Effector memory CD4-positive, alpha-beta T cell (primary cell): ENCODE data around the gene SMARCAL1.
"Not testable (repeated sequence)": the region's sequence is repeated elsewhere in the genome, so short reads cannot be mapped to it uniquely, and the experiment has no call there.

Experiments used
- DNase-seq, 3 donors: peaks; one replicate each; pipeline ENCODE4 v3.0.0-alpha.2; 2020
- H3K27ac ChIP-seq: 2 replicates; pipeline ENCODE4 v1.7.0; 2013; ENCODE audit warnings: mild to moderate bottlenecking, low read length, moderate library complexity; ENCODE audit not compliant: insufficient read depth, poor library complexity, severe bottlenecking
- H3K27me3 ChIP-seq: replicated peaks from 2 replicates; pipeline ENCODE4 v1.7.0; 2013; ENCODE audit warnings: mild to moderate bottlenecking, low read length; ENCODE audit not compliant: insufficient read depth, control insufficient read depth, poor library complexity, severe bottlenecking
- H3K36me3 ChIP-seq: 2 replicates; pipeline ENCODE4 v1.7.0; 2013; ENCODE audit warnings: mild to moderate bottlenecking, low read length, moderate library complexity; ENCODE audit not compliant: control insufficient read depth, insufficient read depth
- H3K4me1 ChIP-seq: 2 replicates; pipeline ENCODE4 v1.7.0; 2013; ENCODE audit warnings: low read length, mild to moderate bottlenecking; ENCODE audit not compliant: control insufficient read depth, insufficient read depth, poor library complexity, severe bottlenecking
- H3K4me3 ChIP-seq: 2 replicates; pipeline ENCODE4 v1.7.0; 2013; ENCODE audit warnings: low read length, low read depth, mild to moderate bottlenecking; ENCODE audit not compliant: insufficient read depth, poor library complexity, severe bottlenecking
- H3K9me3 ChIP-seq: 2 replicates; pipeline ENCODE4 v1.7.0; 2013; ENCODE audit warnings: mild to moderate bottlenecking, low read length, moderate library complexity; ENCODE audit not compliant: control insufficient read depth

SMARCAL1 gene

DNA sequence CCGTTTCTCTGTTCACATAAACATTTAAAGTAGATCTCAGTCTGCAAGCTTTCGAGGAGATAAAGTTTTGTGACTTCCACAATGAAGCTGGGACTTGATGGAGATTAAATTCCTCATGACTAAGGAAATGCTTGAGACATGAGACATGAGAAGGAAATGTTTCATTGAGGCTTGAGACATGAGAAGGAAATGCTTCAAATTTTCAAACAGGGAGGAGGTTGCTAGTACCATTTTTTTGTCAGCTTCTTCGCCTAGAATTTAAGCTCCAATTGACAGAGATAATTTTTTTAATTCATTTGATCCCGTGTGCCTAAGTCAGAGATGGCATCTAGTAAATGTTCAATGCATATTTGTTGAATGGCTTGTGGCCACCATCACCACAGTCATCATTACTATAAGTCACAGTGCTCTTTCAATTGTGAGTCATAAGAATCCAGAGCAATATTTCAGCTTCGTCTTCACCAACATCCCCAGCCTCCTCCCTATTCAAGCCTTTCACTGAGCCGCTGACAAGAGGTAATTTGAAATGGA, 39.5 kb upstream of the SMARCAL1 start:
- Histone ChIP-seq H3K36me3 (no peaks in the 10 kb centered on the region), H3K27me3 (peaks cover 32% of the 10 kb centered on the region), H3K27ac (no peak overlapping the region), H3K9me3 (no peaks in the 10 kb centered on the region), H3K4me1 (peaks cover 16% of the 10 kb centered on the region), H3K4me3 (no peak overlapping the region)
- no peak for DNase-seq

DNA sequence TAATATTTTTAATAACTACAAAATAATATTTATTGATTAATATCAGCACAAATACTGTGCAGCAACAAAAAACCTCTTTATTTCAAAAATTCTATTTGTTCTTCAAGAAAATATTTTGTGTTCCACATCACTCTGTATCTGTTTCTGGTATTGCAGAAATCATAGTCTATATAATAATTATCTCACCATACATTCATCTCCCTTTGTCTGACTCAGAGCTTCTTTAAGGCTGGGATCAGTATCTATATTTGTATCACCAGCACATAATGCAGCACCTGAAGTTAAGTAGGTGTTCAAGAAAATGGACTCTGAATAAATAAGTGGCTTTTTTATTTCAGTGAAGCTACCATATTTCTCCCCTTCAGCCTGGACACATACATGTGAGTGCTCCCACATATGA, 38.4 kb upstream of the SMARCAL1 start:
- no peak for DNase-seq
- Histone ChIP-seq H3K27me3 (peaks cover 32% of the 10 kb centered on the region), H3K9me3 (no peaks in the 10 kb centered on the region), H3K36me3 (no peaks in the 10 kb centered on the region), H3K27ac (no peak overlapping the region), H3K4me3 (no peak overlapping the region), H3K4me1 (peaks cover 16% of the 10 kb centered on the region)

DNA sequence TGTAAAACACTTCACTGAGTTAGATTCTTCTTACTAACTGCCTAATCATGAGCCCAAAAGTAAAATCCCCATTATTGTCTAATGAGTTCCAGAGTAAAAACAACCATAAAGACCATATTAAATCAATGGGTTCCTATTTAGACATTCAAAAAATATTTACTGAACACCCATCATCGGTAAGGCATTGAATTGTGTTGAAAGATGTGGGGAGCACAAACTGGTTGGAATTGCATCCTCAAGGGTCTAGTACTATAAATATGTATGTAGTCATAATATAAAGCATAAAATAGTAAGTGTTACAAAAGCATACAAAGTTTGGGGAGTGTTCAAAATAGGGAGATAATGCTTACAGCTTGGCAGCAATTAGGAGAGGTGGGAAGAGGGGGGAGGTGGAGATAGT, 37.0 kb upstream of the SMARCAL1 start:
- peaks cover 16% of the 10 kb centered on the region for H3K4me1 ChIP-seq
- no peaks in the 10 kb centered on the region for H3K9me3 ChIP-seq
- DNase-seq: no peak
- H3K36me3 ChIP-seq: no peaks in the 10 kb centered on the region
- H3K27me3 ChIP-seq: peaks cover 23% of the 10 kb centered on the region
- no peak overlapping the region for H3K4me3 ChIP-seq
- H3K27ac ChIP-seq: no peak overlapping the region

DNA sequence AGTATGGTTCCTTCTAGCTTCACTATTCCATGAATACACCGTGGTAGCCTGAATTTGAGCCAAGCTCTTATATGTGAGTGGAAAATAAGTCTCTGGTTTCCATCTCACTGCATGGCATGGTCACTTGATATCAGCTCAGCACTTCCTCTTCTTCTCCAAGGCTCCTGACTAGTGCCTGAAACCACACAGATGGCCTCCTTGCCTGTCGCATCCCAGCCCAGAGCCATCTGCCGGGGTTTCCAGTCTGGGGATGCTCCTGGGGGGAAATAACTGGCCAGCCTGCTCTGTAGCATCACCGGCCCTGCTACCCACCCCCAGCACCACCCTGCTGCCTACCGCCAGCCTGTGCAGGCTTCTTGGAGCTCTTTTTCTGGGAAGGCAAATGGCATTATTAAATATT, 32.3 kb upstream of the SMARCAL1 start:
- no peak overlapping the region for H3K27ac ChIP-seq
- DNase-seq: no peak
- no peaks in the 10 kb centered on the region for H3K27me3 ChIP-seq
- H3K9me3 ChIP-seq: no peaks in the 10 kb centered on the region
- no peaks in the 10 kb centered on the region for H3K36me3 ChIP-seq
- no peaks in the 10 kb centered on the region for H3K4me1 ChIP-seq
- H3K4me3 ChIP-seq: no peak overlapping the region

DNA sequence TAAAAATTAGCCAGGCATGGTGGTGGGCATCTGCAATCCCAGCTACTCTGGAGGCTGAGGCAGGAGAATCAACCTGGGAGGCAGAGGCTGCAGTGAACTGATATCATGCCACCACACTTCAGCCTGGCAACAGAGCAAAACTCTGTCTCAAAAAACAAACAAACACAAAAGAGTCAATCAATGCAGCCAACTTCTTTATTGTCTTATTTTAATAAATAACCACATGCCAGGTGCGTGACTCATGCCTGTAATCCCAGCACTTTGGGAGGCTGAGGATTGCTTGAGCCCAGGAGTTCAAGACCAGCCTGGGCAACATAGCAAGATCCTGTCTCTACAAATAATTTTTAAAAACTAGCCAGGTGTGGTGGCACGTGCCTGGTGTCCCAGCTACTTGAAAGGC, 27.9 kb upstream of the SMARCAL1 start:
- H3K4me1 ChIP-seq, DNase-seq, H3K36me3 ChIP-seq, H3K4me3 ChIP-seq, H3K27ac ChIP-seq, H3K27me3 ChIP-seq, H3K9me3 ChIP-seq: not testable (repeated sequence)

DNA sequence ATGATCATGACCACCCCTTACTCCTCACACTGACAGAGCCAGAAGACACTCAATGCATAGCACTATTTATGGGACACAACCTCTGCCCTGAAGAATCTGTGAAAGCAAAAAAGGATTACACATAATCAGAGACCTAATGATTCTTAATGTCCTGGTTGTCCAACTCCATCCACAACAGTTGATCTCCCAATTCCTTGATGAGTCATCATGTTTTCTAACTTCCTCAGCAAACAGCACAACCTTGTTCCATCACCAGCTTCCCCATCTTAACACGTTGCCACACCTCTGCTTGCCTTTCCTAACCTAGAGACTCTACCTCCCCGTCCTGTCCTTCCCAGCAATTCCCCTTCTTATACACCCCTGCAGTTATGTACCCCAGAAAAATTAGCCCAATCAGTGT, 26.8 kb upstream of the SMARCAL1 start:
- Histone ChIP-seq H3K36me3 (no peaks in the 10 kb centered on the region), H3K9me3 (no peaks in the 10 kb centered on the region), H3K4me3 (no peak overlapping the region), H3K27me3 (no peaks in the 10 kb centered on the region), H3K27ac (no peak overlapping the region), H3K4me1 (no peaks in the 10 kb centered on the region)
- no peak for DNase-seq

DNA sequence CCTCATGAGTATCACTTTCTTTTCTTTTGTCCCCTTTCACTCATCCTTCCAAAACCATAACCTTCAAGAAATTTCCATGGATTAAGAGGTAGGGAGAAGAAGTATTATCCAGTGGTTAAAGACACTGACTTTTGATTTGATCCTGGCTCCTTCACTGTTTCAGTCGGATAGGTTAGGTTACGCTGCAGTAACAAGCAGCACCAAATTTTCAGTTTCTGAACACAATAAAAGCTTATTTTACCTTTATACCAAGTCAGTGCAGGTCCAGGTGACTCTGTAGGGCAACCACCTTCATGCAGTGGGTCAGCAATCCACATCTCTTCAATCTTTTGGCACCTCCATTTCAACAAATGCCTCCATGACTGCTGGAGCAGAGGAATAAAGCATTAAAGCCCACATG, 25.0 kb upstream of the SMARCAL1 start:
- no peaks in the 10 kb centered on the region for H3K9me3 ChIP-seq
- H3K4me3 ChIP-seq: no peak overlapping the region
- no peak overlapping the region for H3K27ac ChIP-seq
- no peak for DNase-seq
- H3K36me3 ChIP-seq: no peaks in the 10 kb centered on the region
- H3K27me3 ChIP-seq: no peaks in the 10 kb centered on the region
- no peaks in the 10 kb centered on the region for H3K4me1 ChIP-seq

DNA sequence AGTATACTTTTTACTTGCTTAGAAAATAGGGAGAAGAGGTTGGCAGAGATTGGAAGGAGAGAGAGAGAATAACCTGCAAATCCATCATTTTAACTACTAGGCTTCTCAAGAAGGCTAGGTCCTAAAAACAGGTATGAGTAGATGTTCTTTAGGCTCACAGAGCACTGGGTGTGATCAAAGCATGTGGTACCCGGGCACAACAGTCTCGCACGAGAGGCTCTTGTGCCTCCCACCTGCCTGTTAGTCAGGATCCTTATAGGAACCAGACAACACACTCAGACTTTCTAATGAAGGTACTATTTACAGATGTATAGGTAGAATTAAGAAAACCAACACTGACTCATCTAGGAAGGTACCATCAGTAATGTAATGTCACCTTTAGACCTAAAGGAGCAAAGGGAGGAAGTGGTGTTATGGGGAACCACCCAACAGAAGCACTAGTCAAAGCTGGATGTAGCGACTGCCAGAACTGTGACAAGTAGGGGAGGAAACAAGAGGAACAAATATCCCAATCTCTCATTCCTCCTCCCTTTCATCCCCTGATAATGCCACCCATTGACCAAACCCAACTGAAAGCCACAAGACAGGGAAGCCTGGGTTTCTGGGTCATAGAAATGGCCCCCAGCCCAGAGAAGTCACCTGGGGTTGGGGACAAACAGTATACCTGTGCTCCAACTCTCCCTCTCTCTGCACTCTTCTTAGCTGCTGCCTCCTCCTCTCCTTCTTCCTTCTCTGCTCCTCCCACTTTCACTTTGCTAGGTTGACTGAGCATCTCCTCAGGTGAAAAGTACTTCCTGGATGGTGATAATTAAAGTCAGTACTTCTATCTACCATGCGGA, 24.0 kb upstream of the SMARCAL1 start:
- no peak overlapping the region for H3K4me3 ChIP-seq
- no peaks in the 10 kb centered on the region for H3K36me3 ChIP-seq
- H3K27ac ChIP-seq: no peak overlapping the region
- H3K4me1 ChIP-seq: no peaks in the 10 kb centered on the region
- H3K27me3 ChIP-seq: no peaks in the 10 kb centered on the region
- H3K9me3 ChIP-seq: no peaks in the 10 kb centered on the region
- DNase-seq: no peak

DNA sequence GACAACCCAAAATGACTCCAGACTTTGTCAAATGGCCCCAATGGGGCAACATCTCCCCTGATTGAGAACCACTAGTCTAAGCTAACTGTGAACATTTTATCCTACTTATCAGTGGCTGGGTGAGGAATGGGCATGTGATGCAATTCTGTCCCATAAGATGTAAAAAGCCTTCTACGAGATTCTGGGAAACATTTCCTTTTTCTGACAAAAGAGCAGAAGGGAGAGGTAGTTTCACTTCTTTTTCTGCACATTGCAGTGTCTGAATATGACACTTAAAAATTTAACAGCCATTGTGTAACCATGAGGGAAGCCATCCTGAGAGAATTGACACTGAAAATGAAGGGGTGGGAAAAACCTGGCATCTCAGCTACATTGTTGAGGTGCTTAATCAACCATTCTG, 22.7 kb upstream of the SMARCAL1 start:
- H3K4me3 ChIP-seq: no peak overlapping the region

DNA sequence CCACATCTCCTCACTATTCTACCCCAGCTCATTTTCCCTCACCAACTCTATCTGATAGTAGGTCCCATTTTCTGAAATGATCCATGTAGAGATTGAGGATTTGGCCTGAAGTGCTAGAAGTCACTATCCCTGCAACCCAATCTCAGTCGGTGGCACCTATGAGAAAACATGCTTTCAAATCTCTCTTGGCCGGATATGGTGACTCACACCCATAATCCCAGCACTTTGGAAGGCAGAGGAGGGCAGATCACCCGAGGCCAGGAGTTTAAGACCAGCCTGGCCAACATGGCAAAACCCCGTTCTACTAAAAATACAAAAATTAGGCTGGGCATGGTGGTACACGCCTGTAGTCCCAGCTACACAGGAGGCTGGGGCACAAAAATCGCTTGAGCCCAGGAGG, 20.9 kb upstream of the SMARCAL1 start:
- Histone ChIP-seq H3K27me3 (no peaks in the 10 kb centered on the region), H3K36me3 (no peaks in the 10 kb centered on the region), H3K27ac (no peak overlapping the region), H3K4me1 (no peaks in the 10 kb centered on the region), H3K4me3 (no peak overlapping the region), H3K9me3 (no peaks in the 10 kb centered on the region)
- DNase-seq: no peak

More for the DNA sequence above, 22.7 kb upstream of the SMARCAL1 start:
- DNase-seq: no peak
- no peaks in the 10 kb centered on the region for H3K9me3 ChIP-seq
- no peak overlapping the region for H3K27ac ChIP-seq
- H3K27me3 ChIP-seq: no peaks in the 10 kb centered on the region
- no peaks in the 10 kb centered on the region for H3K4me1 ChIP-seq
- no peaks in the 10 kb centered on the region for H3K36me3 ChIP-seq
